Neural cell (in vitro differentiated cells): ENCODE results near the gene NEDD4L. TPM values are rescaled to one million over a fixed set of nuclear protein-coding genes. Genes with fewer than 3 reads are reported as not detected.

Source experiments
- H2AFZ ChIP-seq: fragments of 200-600, 300-800 bp; sonication (generic), shearing (Covaris generic); 2 replicates; pipeline ENCODE4 v1.6.0; 2014; ENCODE audit warnings: low read depth, mild to moderate bottlenecking, antibody characterized with exemption, low read length, moderate library complexity
- H3F3A ChIP-seq: fragments of 200-600 bp; shearing (Covaris generic); 2 replicates; pipeline ENCODE4 v1.6.1; 2016; ENCODE audit warnings: mild to moderate bottlenecking, moderate library complexity, mixed read lengths, antibody characterized with exemption, low read length; ENCODE audit not compliant: insufficient read depth, poor library complexity, severe bottlenecking
- H3K27ac ChIP-seq: fragments of 200-600, 300-800 bp; sonication (generic), shearing (Covaris generic); 2 replicates; pipeline ENCODE4 v1.5.1; 2014; ENCODE audit warnings: mild to moderate bottlenecking, low read length, moderate library complexity
- H3K27me3 ChIP-seq: fragments of 300-800, 200-600 bp; sonication (generic), shearing (Covaris generic); 2 replicates; pipeline ENCODE4 v1.6.0; 2014; ENCODE audit warnings: mild to moderate bottlenecking, low read depth, low read length, moderate library complexity; ENCODE audit not compliant: insufficient read depth
- H3K36me3 ChIP-seq: fragments of 300-800, 200-600 bp; sonication (generic), shearing (Covaris generic); 2 replicates; pipeline ENCODE4 v1.5.1; 2014; ENCODE audit warnings: mild to moderate bottlenecking, antibody characterized with exemption, low read length, moderate library complexity; ENCODE audit not compliant: insufficient read depth
- H3K4me2 ChIP-seq: fragments of 300-800, 200-600 bp; sonication (generic), shearing (Covaris generic); 2 replicates; pipeline ENCODE4 v1.6.0; 2014; ENCODE audit warnings: mild to moderate bottlenecking, low read length
- H3K4me3 ChIP-seq: fragments of 300-800, 200-600 bp; sonication (generic), shearing (Covaris generic); 2 replicates; pipeline ENCODE4 v1.5.1; 2014; ENCODE audit warnings: mild to moderate bottlenecking, low read length, moderate library complexity
- H3K79me2 ChIP-seq: fragments of 200-600 bp; shearing (Covaris generic); replicated peaks from 2 replicates; pipeline ENCODE4 v1.6.0; 2014; ENCODE audit warnings: mild to moderate bottlenecking, low read length, moderate library complexity; ENCODE audit not compliant: insufficient read depth
- H3K9ac ChIP-seq: fragments of 300-800, 200-600 bp; sonication (generic), shearing (Covaris generic); 2 replicates; pipeline ENCODE4 v1.6.1; 2016; ENCODE audit warnings: mild to moderate bottlenecking, low read length, mixed read lengths
- H3K9me2 ChIP-seq: fragments of 200-600 bp; shearing (Covaris generic); 2 replicates; pipeline ENCODE4 v1.6.1; 2016; ENCODE audit warnings: mild to moderate bottlenecking, low read length, mixed read lengths; ENCODE audit not compliant: insufficient read depth
- H3K9me3 ChIP-seq: fragments of 200-600, 300-800 bp; sonication (generic), shearing (Covaris generic); 2 replicates; pipeline ENCODE4 v1.6.1; 2016; ENCODE audit warnings: mild to moderate bottlenecking, mixed run types, low read length, moderate library complexity, mixed read lengths
- H4K20me1 ChIP-seq: fragments of 200-600 bp; shearing (Covaris generic); 2 replicates; pipeline ENCODE4 v1.6.1; 2016; ENCODE audit warnings: mild to moderate bottlenecking, mixed run types; ENCODE audit not compliant: insufficient read depth
- EP300 ChIP-seq: fragments of 450-650 bp; conservative IDR thresholded peaks from 2 replicates; pipeline ENCODE4 v1.6.1; 2014; ENCODE audit warnings: antibody characterized with exemption, mild to moderate bottlenecking, moderate library complexity; ENCODE audit not compliant: poor library complexity, severe bottlenecking
- EZH2 ChIP-seq: fragments of 200-600, 300-800 bp; shearing (Covaris generic), sonication (generic); IDR thresholded peaks from 2 replicates; pipeline ENCODE4 v1.6.1; 2014; ENCODE audit warnings: antibody characterized with exemption, low read length, borderline replicate concordance, mild to moderate bottlenecking; ENCODE audit not compliant: insufficient read depth, poor library complexity, severe bottlenecking
- MXI1 ChIP-seq: fragments of 450-650 bp; conservative IDR thresholded peaks from 2 replicates; pipeline ENCODE4 v1.6.1; 2014; ENCODE audit warnings: antibody characterized with exemption, mild to moderate bottlenecking; ENCODE audit not compliant: poor library complexity, severe bottlenecking
- POLR2AphosphoS5 ChIP-seq: IDR thresholded peaks from 2 replicates; pipeline ENCODE4 v1.6.1; 2012
- RAD21 ChIP-seq: fragments of 450-650 bp; conservative IDR thresholded peaks from 2 replicates; pipeline ENCODE4 v1.6.1; 2014; ENCODE audit warnings: antibody characterized with exemption, mild to moderate bottlenecking, moderate library complexity
- REST ChIP-seq: IDR thresholded peaks from 2 replicates; pipeline ENCODE4 v1.6.1; 2012; ENCODE audit warnings: borderline replicate concordance
- SMC3 ChIP-seq: fragments of 450-650 bp; conservative IDR thresholded peaks from 2 replicates; pipeline ENCODE4 v1.6.1; 2014; ENCODE audit warnings: antibody characterized with exemption, mild to moderate bottlenecking, moderate library complexity; ENCODE audit not compliant: poor library complexity
- TAF1 ChIP-seq: IDR thresholded peaks from 2 replicates; pipeline ENCODE4 v1.6.1; 2012; ENCODE audit warnings: low read depth
- polyA plus RNA-seq: library from polyadenylated mRNA; depleted of rRNA; stranded (reverse); fragments of >200 nt; gene quantifications from 2 replicates; pipeline ENCODE4 v1.2.3, GENCODE V29; 2014
- TF ChIP-seq, protein P1 (sequence below): fragments of 450-650 bp; IDR thresholded peaks from 2 replicates; pipeline ENCODE4 v1.5.1; 2014; ENCODE audit warnings: antibody characterized with exemption, mild to moderate bottlenecking, moderate library complexity; ENCODE audit not compliant: poor library complexity, severe bottlenecking

NEDD4L gene
- polyA plus RNA-seq, 1 donor from 2014 or later = 97.9 TPM

GRCh38 chr18:58426611-58427010 lies 382.6 kb downstream of the NEDD4L start:
- Histone ChIP-seq H3K9ac (no peak overlapping the region), H3K4me3 (no peak overlapping the region), H3K27me3 (no peaks in the 10 kb centered on the region), H3F3A (no peaks in the 10 kb centered on the region), H4K20me1 (no peaks in the 10 kb centered on the region), H3K36me3 (no peaks in the 10 kb centered on the region), H3K9me2 (no peaks in the 10 kb centered on the region), H3K4me2 (no peak overlapping the region), H3K27ac (no peak overlapping the region), H3K79me2 (no peaks in the 10 kb centered on the region), H3K9me3 (no peaks in the 10 kb centered on the region), H2AFZ (no peak overlapping the region)
- TF ChIP-seq REST (no peak), EZH2 (no peak), EP300 (no peak), RAD21 (no peak), POLR2AphosphoS5 (no peak)
- TF ChIP-seq, protein P1, sequence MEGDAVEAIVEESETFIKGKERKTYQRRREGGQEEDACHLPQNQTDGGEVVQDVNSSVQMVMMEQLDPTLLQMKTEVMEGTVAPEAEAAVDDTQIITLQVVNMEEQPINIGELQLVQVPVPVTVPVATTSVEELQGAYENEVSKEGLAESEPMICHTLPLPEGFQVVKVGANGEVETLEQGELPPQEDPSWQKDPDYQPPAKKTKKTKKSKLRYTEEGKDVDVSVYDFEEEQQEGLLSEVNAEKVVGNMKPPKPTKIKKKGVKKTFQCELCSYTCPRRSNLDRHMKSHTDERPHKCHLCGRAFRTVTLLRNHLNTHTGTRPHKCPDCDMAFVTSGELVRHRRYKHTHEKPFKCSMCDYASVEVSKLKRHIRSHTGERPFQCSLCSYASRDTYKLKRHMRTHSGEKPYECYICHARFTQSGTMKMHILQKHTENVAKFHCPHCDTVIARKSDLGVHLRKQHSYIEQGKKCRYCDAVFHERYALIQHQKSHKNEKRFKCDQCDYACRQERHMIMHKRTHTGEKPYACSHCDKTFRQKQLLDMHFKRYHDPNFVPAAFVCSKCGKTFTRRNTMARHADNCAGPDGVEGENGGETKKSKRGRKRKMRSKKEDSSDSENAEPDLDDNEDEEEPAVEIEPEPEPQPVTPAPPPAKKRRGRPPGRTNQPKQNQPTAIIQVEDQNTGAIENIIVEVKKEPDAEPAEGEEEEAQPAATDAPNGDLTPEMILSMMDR = no peak

GRCh38 chr18:58427321-58427720 lies 383.3 kb downstream of the NEDD4L start:
- H4K20me1 ChIP-seq = no peaks in the 10 kb centered on the region
- H3K36me3 ChIP-seq = no peaks in the 10 kb centered on the region
- H3K27me3 ChIP-seq = no peaks in the 10 kb centered on the region
- H2AFZ ChIP-seq = no peak overlapping the region
- no peaks in the 10 kb centered on the region for H3F3A ChIP-seq
- no peaks in the 10 kb centered on the region for H3K9me2 ChIP-seq
- no peak for TF ChIP-seq POLR2AphosphoS5
- TF ChIP-seq EZH2 = no peak
- TF ChIP-seq TAF1 = no peak
- TF ChIP-seq, protein P1 = no peak
- TF ChIP-seq MXI1 = no peak
- no peak for TF ChIP-seq RAD21
- TF ChIP-seq SMC3 = no peak
- TF ChIP-seq REST = no peak
- no peak for TF ChIP-seq EP300
- no peaks in the 10 kb centered on the region for H3K79me2 ChIP-seq
- no peak overlapping the region for H3K4me2 ChIP-seq
- H3K9me3 ChIP-seq = no peaks in the 10 kb centered on the region
- H3K9ac ChIP-seq = no peak overlapping the region
- no peak overlapping the region for H3K4me3 ChIP-seq
- no peak overlapping the region for H3K27ac ChIP-seq
